ENCODE measurements around the gene MRPL34. TPM values are rescaled to one million over a fixed set of nuclear protein-coding genes. Genes with fewer than 3 reads are reported as not detected.

MRPL34 gene
- total and polyA plus RNA-seq, 9 of the 15 experiments (the other 6 are each of a cell fraction or from before 2014, with no cell fraction given) = 11.5 to 256 (median 72.5) TPM

DNA sequence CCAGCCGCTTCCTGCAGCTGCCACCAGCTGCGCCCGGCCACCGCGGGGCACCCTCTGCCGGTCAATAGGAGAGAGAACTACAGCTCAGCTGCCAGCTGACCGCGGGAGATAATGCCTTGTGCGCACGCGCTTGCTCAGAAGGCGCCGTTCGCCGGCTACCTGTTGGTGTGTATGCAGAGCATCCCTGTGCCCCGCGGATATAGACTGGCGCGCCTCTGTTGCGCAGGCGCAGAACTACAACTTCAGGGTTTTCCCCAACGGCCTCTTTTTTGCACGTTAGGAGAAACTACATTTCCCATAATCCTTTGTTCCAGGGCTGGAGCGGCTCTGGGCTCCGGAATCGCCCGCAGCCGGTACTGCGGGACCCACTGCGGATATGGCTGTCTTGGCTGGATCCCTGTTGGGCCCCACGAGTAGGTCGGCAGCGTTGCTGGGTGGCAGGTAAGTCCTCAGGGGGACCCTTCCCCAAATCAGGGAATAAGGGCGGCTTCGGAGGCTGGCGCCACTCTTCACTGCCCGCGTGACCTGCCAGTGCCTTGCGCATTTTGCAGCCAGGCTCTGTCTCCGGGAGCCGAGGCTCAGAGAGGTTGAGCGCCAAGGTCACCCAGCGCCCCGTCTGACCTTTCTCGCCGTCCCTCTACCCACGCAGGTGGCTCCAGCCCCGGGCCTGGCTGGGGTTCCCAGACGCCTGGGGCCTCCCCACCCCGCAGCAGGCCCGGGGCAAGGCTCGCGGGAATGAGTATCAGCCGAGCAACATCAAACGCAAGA lies at the start of gene MRPL34 (continued):
- TF ChIP-seq, protein P1, sequence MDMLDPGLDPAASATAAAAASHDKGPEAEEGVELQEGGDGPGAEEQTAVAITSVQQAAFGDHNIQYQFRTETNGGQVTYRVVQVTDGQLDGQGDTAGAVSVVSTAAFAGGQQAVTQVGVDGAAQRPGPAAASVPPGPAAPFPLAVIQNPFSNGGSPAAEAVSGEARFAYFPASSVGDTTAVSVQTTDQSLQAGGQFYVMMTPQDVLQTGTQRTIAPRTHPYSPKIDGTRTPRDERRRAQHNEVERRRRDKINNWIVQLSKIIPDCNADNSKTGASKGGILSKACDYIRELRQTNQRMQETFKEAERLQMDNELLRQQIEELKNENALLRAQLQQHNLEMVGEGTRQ (CRISPR knock-in tag; IDR thresholded peaks at IDR 0.05) = peak; percentile 81
- TF ChIP-seq EGR1 (conservative IDR thresholded peaks at IDR 0.05) (peak; percentile 62), MEIS2 (IDR thresholded peaks at IDR 0.05; ENCODE audit: partially characterized antibody) (peak; percentile 90)
- TF ChIP-seq, protein P2, sequence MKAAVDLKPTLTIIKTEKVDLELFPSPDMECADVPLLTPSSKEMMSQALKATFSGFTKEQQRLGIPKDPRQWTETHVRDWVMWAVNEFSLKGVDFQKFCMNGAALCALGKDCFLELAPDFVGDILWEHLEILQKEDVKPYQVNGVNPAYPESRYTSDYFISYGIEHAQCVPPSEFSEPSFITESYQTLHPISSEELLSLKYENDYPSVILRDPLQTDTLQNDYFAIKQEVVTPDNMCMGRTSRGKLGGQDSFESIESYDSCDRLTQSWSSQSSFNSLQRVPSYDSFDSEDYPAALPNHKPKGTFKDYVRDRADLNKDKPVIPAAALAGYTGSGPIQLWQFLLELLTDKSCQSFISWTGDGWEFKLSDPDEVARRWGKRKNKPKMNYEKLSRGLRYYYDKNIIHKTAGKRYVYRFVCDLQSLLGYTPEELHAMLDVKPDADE (conservative IDR thresholded peaks at IDR 0.05; ENCODE audit: control insufficient read depth, low read depth, low read length) = peak; percentile 69

DNA sequence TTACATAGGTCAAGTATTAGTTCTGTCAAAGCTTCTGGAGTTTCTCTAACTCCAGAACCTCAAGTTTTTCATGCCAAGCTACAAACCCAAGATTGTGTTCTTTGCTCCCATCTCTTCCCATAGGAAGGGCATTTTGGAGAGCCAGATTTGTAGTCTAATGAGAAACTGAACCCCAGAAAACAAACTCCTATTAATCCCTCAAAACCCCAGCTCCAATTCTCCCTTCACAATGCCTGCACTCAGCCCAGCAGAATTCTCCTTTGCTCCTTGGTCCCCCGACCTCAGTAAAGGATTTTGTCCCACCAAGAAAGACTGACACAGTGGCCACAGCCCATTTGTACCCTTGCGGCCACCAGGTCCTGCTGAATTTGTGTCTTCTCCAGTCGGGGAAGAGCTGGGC lies 49.5 kb upstream of the MRPL34 start:
- CTCF ChIA-PET (ENCODE audit: low intra/inter-chr PET ratio) = no interaction called here
- H3K36me3 ChIP-seq (ENCODE audit: control insufficient read depth, insufficient read depth, low read length) = no peaks in the 10 kb centered on the region
- no peak overlapping the region for H2AFZ ChIP-seq (ENCODE audit: low read depth, low read length)
- H3K79me2 ChIP-seq (ENCODE audit: control insufficient read depth, insufficient read depth, low read length) = no peaks in the 10 kb centered on the region
- peaks cover 0 to 12% of the 10 kb centered on the region in 2 experiments; a peak in 3 of 5 replicates for H3K4me1 ChIP-seq (replicated peaks in 1 of 2; ENCODE audit: control insufficient read depth in 2 of 2, insufficient read depth in 2 of 2, low read length in 2 of 2)
- H3K27me3 ChIP-seq (ENCODE audit: control insufficient read depth in 2 of 2, insufficient read depth in 2 of 2, low read length in 2 of 2) = no peaks in the 10 kb centered on the region
- H3K27ac ChIP-seq (ENCODE audit: extremely low read depth, low read depth, low read length) = no peak overlapping the region
- TF ChIP-seq LCOR (CRISPR knock-in tag; IDR thresholded peaks at IDR 0.05) (no peak), PHB2 (IDR thresholded peaks at IDR 0.05; ENCODE audit: low read depth) (no peak)
- TF ChIP-seq, protein P3, sequence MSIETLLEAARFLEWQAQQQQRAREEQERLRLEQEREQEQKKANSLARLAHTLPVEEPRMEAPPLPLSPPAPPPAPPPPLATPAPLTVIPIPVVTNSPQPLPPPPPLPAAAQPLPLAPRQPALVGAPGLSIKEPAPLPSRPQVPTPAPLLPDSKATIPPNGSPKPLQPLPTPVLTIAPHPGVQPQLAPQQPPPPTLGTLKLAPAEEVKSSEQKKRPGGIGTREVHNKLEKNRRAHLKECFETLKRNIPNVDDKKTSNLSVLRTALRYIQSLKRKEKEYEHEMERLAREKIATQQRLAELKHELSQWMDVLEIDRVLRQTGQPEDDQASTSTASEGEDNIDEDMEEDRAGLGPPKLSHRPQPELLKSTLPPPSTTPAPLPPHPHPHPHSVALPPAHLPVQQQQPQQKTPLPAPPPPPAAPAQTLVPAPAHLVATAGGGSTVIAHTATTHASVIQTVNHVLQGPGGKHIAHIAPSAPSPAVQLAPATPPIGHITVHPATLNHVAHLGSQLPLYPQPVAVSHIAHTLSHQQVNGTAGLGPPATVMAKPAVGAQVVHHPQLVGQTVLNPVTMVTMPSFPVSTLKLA (conservative IDR thresholded peaks at IDR 0.05) = no peak
- no peak overlapping the region for H3K4me3 ChIP-seq
- in situ Hi-C loops (cut with MboI) (no loop called here), intact Hi-C loops (cut with micrococcal nuclease) (no loop called here)
- no peak overlapping the region for H3K9ac ChIP-seq (ENCODE audit: insufficient read depth in 1 of 2, low read depth in 2 of 2, low read length in 2 of 2)
- H3K9me1 ChIP-seq (ENCODE audit: control insufficient read depth, insufficient read depth, low read length) = no peaks in the 10 kb centered on the region
- no peaks in the 10 kb centered on the region for H4K20me1 ChIP-seq (replicated peaks; ENCODE audit: control insufficient read depth, insufficient read depth, low read length)
- H3K4me2 ChIP-seq (ENCODE audit: insufficient read depth, low read length) = no peak overlapping the region
- DNase-seq (ENCODE audit: extremely low read depth in 1 of 4, low spot score in 3 of 4) (no peak), FAIRE-seq (no peak), ATAC-seq (no peak)
- no peaks in the 10 kb centered on the region for H3K9me3 ChIP-seq (replicated peaks; ENCODE audit: control insufficient read depth, insufficient read depth, low read depth, low read length)
- POLR2A ChIA-PET = interaction anchor here (1.5 to 2.0 kb wide), 3 partner anchors 11 to 53 kb away, joined by 4 to 9 read pairs (median 6); partner anchors contain the start of genes BABAM1 and DDA1
- 37% methylated on average over 3 of the region's 3 CpGs for WGBS (ENCODE audit: insufficient coverage, low coverage, missing lambda C conversion rate)
- BruUV-seq (replicated peaks) = no TSS peak

Measured in K562 (cell line).